ENCODE data around the gene PHF21A.
"Not testable (repeated sequence)": the region's sequence is repeated elsewhere in the genome, so short reads cannot be mapped to it uniquely, and the experiment has no call there.

Gene PHF21A

GRCh38 chr11:46119352-46120216 lies 1.7 kb downstream of the PHF21A start:
- DNase-seq, result peak; percentile 53

- DNase-seq, result peak; percentile 2
These were observed 2.4 kb downstream of the PHF21A start for GRCh38 chr11:46118702-46119351.

GRCh38 chr11:46117842-46118241 lies 3.4 kb downstream of the PHF21A start:
- no peak for DNase-seq

- not testable (repeated sequence) for DNase-seq
These were observed 4.6 kb downstream of the PHF21A start for GRCh38 chr11:46116712-46117037.

DNA sequence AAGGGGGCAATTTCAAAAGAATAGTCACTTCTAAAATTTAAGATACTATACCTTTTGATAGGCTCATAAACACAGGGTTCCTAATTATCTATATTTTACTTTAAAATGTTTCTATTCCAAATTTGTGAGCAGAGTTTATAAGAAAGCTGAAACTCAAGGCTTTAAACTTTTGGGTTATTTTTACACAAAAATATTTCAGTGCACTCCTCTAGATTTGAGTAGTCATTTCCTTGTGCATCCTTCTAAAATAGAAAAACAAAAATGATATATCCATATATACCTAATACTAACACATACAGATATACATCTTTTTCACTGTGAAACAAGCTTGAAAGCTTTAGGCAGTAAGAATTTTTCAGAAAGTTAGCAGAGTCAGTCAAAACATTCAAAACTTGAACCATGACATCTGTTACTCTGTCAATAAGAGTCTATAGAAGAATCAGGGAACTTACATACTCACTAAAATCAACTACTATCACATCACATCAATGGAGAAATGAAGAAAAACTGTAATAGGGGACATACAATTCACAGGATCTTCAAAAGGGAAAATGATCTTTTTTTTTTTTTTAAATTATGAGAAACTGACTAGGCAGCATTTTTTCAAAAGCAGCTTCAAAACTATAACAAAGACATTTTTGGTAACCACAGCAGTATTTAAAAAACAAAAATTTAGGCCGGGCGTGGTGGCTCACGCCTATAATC lies 5.1 kb downstream of the PHF21A start:
- no peak for DNase-seq

DNA sequence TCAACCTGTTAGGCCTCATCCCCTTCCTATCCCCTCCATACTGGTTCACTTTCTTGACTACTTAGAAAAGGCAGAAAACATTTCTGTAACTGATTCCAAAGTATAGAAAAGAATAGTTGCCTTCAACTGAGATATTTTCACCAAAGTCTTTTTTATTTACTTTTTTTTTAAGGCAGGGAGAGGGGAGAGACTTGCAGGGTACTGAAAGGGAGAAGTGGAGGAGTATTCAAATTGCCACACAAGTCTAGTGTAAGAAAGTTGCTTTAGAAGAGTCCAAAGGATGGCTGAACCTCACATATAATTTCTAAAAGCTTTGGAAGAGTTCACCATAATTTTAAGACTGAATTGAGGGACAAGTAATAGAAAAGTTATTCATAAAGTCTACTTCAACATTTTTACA lies 6.3 kb downstream of the PHF21A start:
- DNase-seq, result no peak

DNA sequence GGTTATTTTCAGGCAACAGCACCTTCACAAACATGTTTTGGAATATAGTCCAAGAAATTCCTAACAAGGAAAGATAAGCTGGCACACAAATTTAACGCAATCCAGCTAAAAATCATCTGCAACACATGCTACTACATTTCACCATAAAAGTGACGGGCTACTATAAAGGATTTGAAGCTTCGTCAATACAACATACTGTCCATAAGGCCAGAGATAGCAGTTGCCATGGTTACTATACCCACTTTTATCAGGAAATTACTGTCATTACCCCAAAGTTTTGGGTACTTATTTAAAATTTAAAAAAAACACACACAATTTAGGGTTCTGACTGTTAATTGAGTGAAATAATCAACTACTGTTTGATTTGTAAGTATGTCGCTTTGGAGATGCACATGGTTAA lies 6.9 kb downstream of the PHF21A start:
- DNase-seq, result no peak

DNA sequence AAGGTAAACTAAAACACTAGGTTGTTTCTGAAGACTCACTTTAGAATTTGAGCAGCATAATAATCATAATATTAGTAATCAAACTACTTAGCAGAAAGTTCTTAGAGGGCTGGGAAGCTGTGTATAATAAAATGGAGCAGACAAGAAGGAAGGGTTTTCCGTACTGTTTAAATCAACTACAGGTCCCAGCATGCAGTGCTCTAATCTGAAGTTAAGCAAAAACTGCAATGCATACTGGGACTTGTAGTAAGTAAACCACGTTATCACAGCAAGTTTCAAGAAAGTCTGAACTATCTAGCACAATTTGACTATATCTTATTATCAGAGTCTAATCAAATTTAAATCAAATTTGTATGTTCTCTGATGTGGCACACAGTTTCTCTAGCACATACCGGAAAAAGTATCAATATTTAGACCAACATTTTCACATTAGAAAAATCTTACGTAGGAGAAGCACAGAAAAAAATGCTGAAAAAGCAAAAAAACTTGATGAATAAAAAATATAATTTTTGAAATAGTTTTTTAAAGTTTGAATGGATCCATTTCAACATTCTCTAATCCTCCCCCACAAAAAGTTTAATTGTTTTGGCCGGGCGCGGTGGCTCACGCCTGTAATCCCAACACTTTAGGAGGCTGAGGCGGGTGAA lies 8.2 kb downstream of the PHF21A start:
- DNase-seq, result peak; percentile 36

DNA sequence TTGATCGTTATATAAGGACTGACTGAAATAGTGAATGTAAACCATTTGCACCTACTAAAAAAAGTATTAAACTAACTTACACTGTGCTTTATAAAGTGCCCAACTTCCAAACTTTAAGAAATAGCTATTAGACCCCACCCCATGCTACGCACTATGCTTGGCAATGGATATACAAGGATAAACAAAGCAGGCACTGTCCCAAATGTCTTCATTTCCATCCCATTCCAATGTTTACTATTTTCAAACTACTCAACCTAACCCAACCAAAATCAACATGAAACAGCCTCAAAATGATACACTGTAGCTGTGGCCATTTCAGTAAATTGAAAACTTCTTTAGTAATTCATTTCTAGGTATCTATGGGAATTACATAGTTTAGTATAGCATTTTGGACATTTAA lies 12.5 kb downstream of the PHF21A start:
- DNase-seq, result no peak

GRCh38 chr11:46107780-46108179 lies 13.5 kb downstream of the PHF21A start:
- DNase-seq, result no peak

GRCh38 chr11:46107408-46107718 lies 13.9 kb downstream of the PHF21A start:
- DNase-seq, result no peak

- DNase-seq, result peak; percentile 22
These were observed 14.5 kb downstream of the PHF21A start for GRCh38 chr11:46106530-46107407.

DNA sequence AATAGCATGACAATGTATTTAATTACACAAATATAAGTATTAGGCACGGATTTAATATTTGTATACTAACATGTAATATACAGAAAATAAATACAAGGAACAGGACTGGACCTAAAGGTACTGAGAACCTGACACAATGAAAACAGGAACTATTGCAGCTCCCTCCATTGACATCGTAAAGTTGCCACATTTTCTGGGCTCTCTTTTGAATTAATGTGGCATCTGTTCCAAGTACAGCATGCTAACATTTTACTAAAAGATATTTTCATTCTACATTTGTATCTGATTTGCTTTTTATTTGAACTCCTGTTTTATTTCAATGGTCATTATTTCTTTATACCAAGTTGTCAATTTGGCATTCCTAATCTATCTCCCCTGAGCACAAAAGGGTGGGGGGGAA lies 15.3 kb downstream of the PHF21A start:
- peak; percentile 1 for DNase-seq

DNA sequence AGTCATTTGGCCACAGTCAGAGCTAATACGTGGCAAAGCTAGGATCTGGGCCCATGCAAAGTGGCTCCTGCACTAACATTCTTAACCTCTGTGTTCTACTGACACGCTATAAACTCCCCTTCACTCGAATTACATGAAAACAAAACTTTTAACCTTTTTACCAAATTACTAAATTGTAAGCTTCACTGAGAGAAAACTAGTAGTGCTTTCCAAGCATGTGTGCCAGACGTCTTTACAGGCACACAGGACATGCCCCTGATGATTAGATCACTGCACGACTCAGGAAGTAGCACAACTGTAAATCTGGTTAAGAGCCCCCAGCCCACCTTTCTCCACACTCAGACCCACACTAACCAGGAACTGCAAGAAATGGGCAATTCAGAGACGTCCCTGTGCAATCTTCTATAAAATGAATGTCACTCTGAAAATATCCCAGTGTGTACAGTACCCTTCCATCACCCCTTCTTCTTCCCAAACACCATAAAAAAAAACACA lies 16.1 kb downstream of the PHF21A start:
- no peak for DNase-seq

DNA sequence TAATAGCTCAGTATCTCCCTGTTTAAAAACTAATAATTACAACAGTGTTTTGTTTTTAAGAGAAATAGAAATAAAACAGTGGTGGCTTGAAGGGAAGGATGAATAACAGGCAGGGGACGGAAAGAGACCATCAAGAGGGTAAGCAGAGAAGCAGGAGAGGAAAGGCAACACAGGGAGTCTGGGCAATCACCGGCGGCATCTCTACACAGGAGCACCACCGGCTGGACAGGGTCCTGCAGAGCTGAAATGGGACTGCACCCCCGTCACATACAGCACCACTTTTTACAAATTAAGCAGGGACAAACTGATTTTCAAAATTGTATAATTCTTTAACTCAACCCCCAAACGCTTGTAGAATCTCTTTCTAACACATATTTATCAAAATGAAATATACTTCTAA lies 18.4 kb downstream of the PHF21A start:
- no peak for DNase-seq

DNA sequence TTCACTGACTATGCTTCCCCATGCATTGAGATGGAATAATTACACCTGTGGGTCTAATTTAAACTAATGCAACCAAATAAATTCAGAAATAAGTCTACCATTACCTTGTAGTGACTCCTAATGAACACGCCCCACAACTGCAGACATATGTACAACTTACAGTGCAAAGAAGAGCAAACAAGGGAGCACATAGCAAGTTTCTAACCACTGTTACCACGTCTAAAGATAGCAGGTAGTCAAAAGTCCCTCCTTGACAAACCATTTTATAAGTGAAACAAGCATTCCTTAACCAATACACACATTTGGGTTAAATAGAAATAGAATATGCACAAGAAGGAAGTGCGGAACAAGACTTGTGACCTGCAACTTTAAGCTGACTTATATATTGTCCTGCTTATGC lies 20.6 kb downstream of the PHF21A start:
- DNase-seq, result no peak

DNA sequence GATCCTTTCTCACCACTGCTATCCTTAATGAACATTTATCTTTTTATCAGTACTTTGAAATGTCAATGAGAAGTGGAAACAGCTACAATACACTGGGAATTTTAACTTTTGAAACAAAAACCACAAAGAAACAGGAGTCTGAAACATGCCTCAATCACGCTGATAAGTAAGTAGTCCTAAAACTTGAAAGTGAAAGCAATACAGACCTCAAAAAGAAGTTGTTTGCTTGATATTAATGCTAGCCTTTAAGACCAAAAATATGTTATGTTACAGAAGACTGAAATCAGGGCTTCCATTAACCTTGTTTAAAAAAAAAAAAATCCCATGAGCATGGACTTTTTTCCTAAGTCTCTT lies 21.3 kb downstream of the PHF21A start:
- DNase-seq, result no peak

- DNase-seq, result no peak
These were observed 30.9 kb downstream of the PHF21A start for GRCh38 chr11:46090375-46090774.

GRCh38 chr11:46079662-46080061 lies 41.6 kb downstream of the PHF21A start:
- no peak for DNase-seq

DNA sequence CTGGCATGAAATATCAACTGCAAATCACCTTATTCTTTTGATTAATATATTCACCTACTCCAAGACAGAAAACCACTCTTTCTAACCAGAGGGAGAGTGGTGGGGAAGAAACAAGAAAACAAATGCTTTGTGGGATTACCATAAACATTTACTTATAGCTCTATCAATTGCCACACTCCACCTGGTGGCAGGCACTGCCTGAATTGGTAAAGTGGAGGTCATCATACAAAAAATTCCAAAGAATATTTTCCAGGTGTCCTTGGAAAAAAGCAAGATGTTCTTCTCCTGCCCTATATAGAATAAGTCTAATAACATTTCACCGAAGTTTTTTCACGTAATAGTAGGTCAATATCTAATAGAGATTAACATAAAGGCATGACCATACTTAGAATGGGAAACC lies 45.3 kb downstream of the PHF21A start:
- DNase-seq, result no peak

- DNase-seq, result no peak
These were observed 46.1 kb downstream of the PHF21A start for GRCh38 chr11:46075168-46075567.

DNA sequence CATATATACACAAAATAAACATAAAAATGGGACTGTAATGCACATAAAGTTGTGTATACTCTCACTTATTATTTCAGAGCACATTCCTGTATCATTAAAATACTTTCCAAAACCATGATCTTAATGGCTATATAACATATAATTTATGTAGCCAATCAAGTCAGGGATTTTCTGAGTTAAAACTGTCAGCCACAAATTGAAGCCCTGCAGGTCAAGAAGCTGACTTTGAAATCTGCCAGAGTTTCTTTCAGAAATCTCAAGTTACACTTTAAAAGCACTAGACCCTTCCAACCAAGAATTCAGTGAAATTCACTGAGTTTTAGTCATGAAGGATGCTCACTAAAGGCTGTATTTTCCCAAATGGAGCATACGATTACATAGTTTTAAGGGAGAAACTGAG lies 47.6 kb downstream of the PHF21A start:
- DNase-seq, result no peak

Measured in GF-D8 (cell line).